SK-N-SH (cell line): ENCODE data around the gene FTO. TPM values are rescaled to one million over a fixed set of nuclear protein-coding genes. Genes with fewer than 3 reads are reported as not detected.

Experiments
- CTCF ChIA-PET: fragments of 300-600, 350-600 bp; formaldehyde crosslinking; extraction: SDS; loops from one replicate; lab custom pipeline; 2021; lab: Yijun Ruan, JAX
- POLR2A ChIA-PET: fragments of 350-600 bp; sonication (Branson Sonifier 250); formaldehyde crosslinking; extraction: SDS; loops from one replicate; lab custom pipeline; 2020; ENCODE audit warnings: antibody characterized with exemption, inconsistent platforms; lab: Yijun Ruan, JAX
- DNase-seq: peaks from one replicate; pipeline ENCODE4 v3.0.0; 2012
- H2AFZ ChIP-seq: fragments of 200-600 bp; sonication (generic); 2 replicates; pipeline ENCODE4 v1.8.1; 2016; ENCODE audit warnings: antibody characterized with exemption, mild to moderate bottlenecking, low read depth
- H3F3A ChIP-seq: fragments of 200-600 bp; sonication (generic); replicated peaks from 2 replicates; pipeline ENCODE3; 2016; ENCODE audit warnings: antibody characterized with exemption, mild to moderate bottlenecking; ENCODE audit not compliant: insufficient read depth
- H3K27ac ChIP-seq, 2 experiments: fragments of 200-500 bp in 1 of 2; fragments of 200-600 bp in 1 of 2; sonication (Bioruptor generic) in 1 of 2; sonication (generic), shearing (Covaris generic) in 1 of 2; 2 replicates each; pipeline versions ENCODE4 v1.5.1 to v1.6.1; 2014 to 2016; ENCODE audit warnings: low read depth in 2 of 2, inconsistent platforms in 1 of 2, low read length in 1 of 2, mild to moderate bottlenecking in 1 of 2, mixed read lengths in 1 of 2
- H3K27me3 ChIP-seq: fragments of 200-600 bp; sonication (generic), shearing (Covaris generic); 2 replicates; pipeline ENCODE4 v1.6.1; 2016; ENCODE audit warnings: mixed run types; ENCODE audit not compliant: insufficient read depth
- H3K36me3 ChIP-seq, 2 experiments: fragments of 200-500 bp in 1 of 2; fragments of 200-600 bp in 1 of 2; sonication (Bioruptor generic) in 1 of 2; sonication (generic) in 1 of 2; replicated peaks in 1 of 2; 2 replicates each; pipeline versions ENCODE3 to v1.5.1; 2014 to 2016; ENCODE audit warnings: low read length in 1 of 2, mild to moderate bottlenecking in 1 of 2; ENCODE audit not compliant: insufficient read depth in 2 of 2, control insufficient read depth in 1 of 2
- H3K4me1 ChIP-seq, 2 experiments: fragments of 200-500 bp in 1 of 2; fragments of 200-600 bp in 1 of 2; sonication (Bioruptor generic) in 1 of 2; sonication (generic), shearing (Covaris generic) in 1 of 2; 2 replicates each; pipeline versions ENCODE4 v1.5.1 to v1.6.1; 2014 to 2016; ENCODE audit warnings: low read depth in 1 of 2, low read length in 1 of 2, mixed run types in 1 of 2; ENCODE audit not compliant: insufficient read depth in 2 of 2, control insufficient read depth in 1 of 2
- H3K4me2 ChIP-seq: fragments of 200-600 bp; sonication (generic), shearing (Covaris generic); 2 replicates; pipeline ENCODE4 v1.6.1; 2017; ENCODE audit warnings: mixed run types
- H3K4me3 ChIP-seq, 2 experiments: fragments of 200-500 bp in 1 of 2; fragments of 200-600 bp in 1 of 2; sonication (Bioruptor generic) in 1 of 2; sonication (generic), shearing (Covaris generic) in 1 of 2; 2 replicates each; pipeline versions ENCODE4 v1.5.1 to v1.8.1; 2014 to 2016; ENCODE audit warnings: low read depth in 2 of 2, inconsistent platforms in 1 of 2, low read length in 1 of 2, mild to moderate bottlenecking in 1 of 2, mixed read lengths in 1 of 2, moderate library complexity in 1 of 2
- H3K79me2 ChIP-seq: fragments of 200-600 bp; sonication (generic); 2 replicates; pipeline ENCODE4 v1.8.1; 2017; ENCODE audit warnings: mild to moderate bottlenecking; ENCODE audit not compliant: insufficient read depth
- H3K9ac ChIP-seq: fragments of 200-600 bp; sonication (generic); 2 replicates; pipeline ENCODE4 v1.6.1; 2017; ENCODE audit warnings: mixed run types
- H3K9me2 ChIP-seq: fragments of 200-600 bp; sonication (generic); 2 replicates; pipeline ENCODE4 v1.6.1; 2017; ENCODE audit warnings: mixed run types
- H3K9me3 ChIP-seq: fragments of 200-600 bp; sonication (generic); 2 replicates; pipeline ENCODE4 v1.6.1; 2017; ENCODE audit warnings: mixed run types, mild to moderate bottlenecking, moderate library complexity
- H4K20me1 ChIP-seq: fragments of 200-600 bp; sonication (generic); 2 replicates; pipeline ENCODE4 v1.6.1; 2017; ENCODE audit warnings: mild to moderate bottlenecking, mixed run types; ENCODE audit not compliant: insufficient read depth
- ELF1 ChIP-seq: IDR thresholded peaks from 2 replicates; pipeline ENCODE4 v1.4.0; 2012
- FOXJ3 ChIP-seq: sonication (generic); formaldehyde crosslinking; IDR thresholded peaks from 2 replicates; pipeline ENCODE4 v1.5.1; 2020; ENCODE audit warnings: mild to moderate bottlenecking, missing genetic modification reagents
- FOXM1 ChIP-seq: IDR thresholded peaks from 2 replicates; pipeline ENCODE4 v1.4.0; 2012; ENCODE audit warnings: low read depth, mild to moderate bottlenecking
- GABPA ChIP-seq: IDR thresholded peaks from 2 replicates; pipeline ENCODE4 v1.4.0; 2012; ENCODE audit warnings: low read depth, mild to moderate bottlenecking
- IRF3 ChIP-seq: fragments of 150-350 bp; IDR thresholded peaks from 2 replicates; pipeline ENCODE4 v1.6.1; 2016; ENCODE audit warnings: mild to moderate bottlenecking, low read depth, low read length
- MAX ChIP-seq: IDR thresholded peaks from 2 replicates; pipeline ENCODE4 v1.4.0; 2012; ENCODE audit warnings: low read depth
- MEF2A ChIP-seq: IDR thresholded peaks from 2 replicates; pipeline ENCODE4 v1.4.0; 2012; ENCODE audit warnings: low read depth, borderline replicate concordance
- MXI1 ChIP-seq: IDR thresholded peaks from 2 replicates; pipeline ENCODE4 v1.6.1; 2012; ENCODE audit warnings: mild to moderate bottlenecking, low read depth, low read length, improper control_type of control experiment
- NFIC ChIP-seq: IDR thresholded peaks from 2 replicates; pipeline ENCODE4 v1.4.0; 2012; ENCODE audit warnings: borderline replicate concordance
- NRF1 ChIP-seq: IDR thresholded peaks from 2 replicates; pipeline ENCODE4 v1.6.1; 2012; ENCODE audit warnings: low read depth, mild to moderate bottlenecking, low read length
- PBX3 ChIP-seq: IDR thresholded peaks from 2 replicates; pipeline ENCODE4; 2012
- RCOR1 ChIP-seq: fragments of 150-350 bp; IDR thresholded peaks from 2 replicates; pipeline ENCODE4 v1.6.1; 2017; ENCODE audit warnings: antibody characterized with exemption, low read length
- REST ChIP-seq: IDR thresholded peaks from 2 replicates; pipeline ENCODE4 v1.6.1; 2012; ENCODE audit warnings: mild to moderate bottlenecking, low read depth, low read length, moderate library complexity
- SIN3A ChIP-seq: IDR thresholded peaks from 2 replicates; pipeline ENCODE4 v1.6.1; 2012; ENCODE audit warnings: low read depth, mild to moderate bottlenecking, low read length, moderate library complexity, borderline replicate concordance
- SMC3 ChIP-seq: IDR thresholded peaks from 2 replicates; pipeline ENCODE4 v1.6.1; 2012; ENCODE audit warnings: low read depth, low read length, improper control_type of control experiment
- TAF1 ChIP-seq: IDR thresholded peaks from 2 replicates; pipeline ENCODE4 v1.6.1; 2012; ENCODE audit warnings: low read depth, mild to moderate bottlenecking, low read length, moderate library complexity, borderline replicate concordance
- TEAD4 ChIP-seq: IDR thresholded peaks from 2 replicates; pipeline ENCODE4 v1.4.0; 2012; ENCODE audit warnings: mild to moderate bottlenecking, borderline replicate concordance; ENCODE audit not compliant: insufficient read depth
- USF1 ChIP-seq: IDR thresholded peaks from 2 replicates; pipeline ENCODE4 v1.4.0; 2012; ENCODE audit warnings: low read depth, borderline replicate concordance
- USF2 ChIP-seq: fragments of 150-350 bp; IDR thresholded peaks from 2 replicates; pipeline ENCODE4 v1.6.1; 2017; ENCODE audit warnings: antibody characterized with exemption, low read length, low read depth, borderline replicate concordance
- YY1 ChIP-seq: IDR thresholded peaks from 2 replicates; pipeline ENCODE4 v1.4.0; 2012; ENCODE audit warnings: low read depth, mild to moderate bottlenecking
- WGBS: methylation state at CpG from one replicate; pipeline ENCODE4 v1.1.6; 2017; ENCODE audit warnings: low lambda C conversion rate; 5-methylcytosine and 5-hydroxymethylcytosine counted together
- polyA plus RNA-seq, 3 experiments: library from polyadenylated mRNA; depleted of rRNA; stranded (reverse); fragments of >200 nt; gene quantifications; 2 replicates each; pipeline ENCODE4 v1.2.3, GENCODE V29; 2012

The FTO gene
- polyA plus RNA-seq, 1 of the 3 experiments (the other 2 are of a cell fraction): 41.2 TPM

GRCh38 chr16:53925526-53925925, 221.6 kb downstream of the FTO start:
- Histone ChIP-seq H2AFZ (no peak overlapping the region), H3K27me3 (no peaks in the 10 kb centered on the region), H3K36me3 (no peaks in the 10 kb centered on the region), H3K9ac (no peak overlapping the region), H3K4me3 (no peak overlapping the region), H3K4me1 (peaks cover 0 to 5% of the 10 kb centered on the region in 2 experiments; a peak in 2 of 4 replicates), H3K9me3 (no peaks in the 10 kb centered on the region), H3K9me2 (no peaks in the 10 kb centered on the region), H4K20me1 (no peaks in the 10 kb centered on the region), H3K4me2 (no peak overlapping the region), H3F3A (no peaks in the 10 kb centered on the region), H3K27ac (no peak overlapping the region), H3K79me2 (no peaks in the 10 kb centered on the region)
- ChIA-PET POLR2A (no interaction called here), CTCF (no interaction called here)
- DNase-seq: no peak
- WGBS: 89% methylated on average over 3 of the region's 3 CpGs
- TF ChIP-seq USF2 (no peak), FOXM1 (no peak), NRF1 (no peak), RCOR1 (no peak), YY1 (no peak), FOXJ3 (no peak), SMC3 (no peak)

GRCh38 chr16:53926209-53926608, 222.3 kb downstream of the FTO start:
- Histone ChIP-seq H3K27ac (no peak overlapping the region), H3K9me3 (no peaks in the 10 kb centered on the region), H3K36me3 (no peaks in the 10 kb centered on the region), H3F3A (no peaks in the 10 kb centered on the region), H3K9ac (no peak overlapping the region), H3K4me1 (peaks cover 0 to 5% of the 10 kb centered on the region in 2 experiments; a peak in 2 of 4 replicates), H3K79me2 (no peaks in the 10 kb centered on the region), H3K27me3 (no peaks in the 10 kb centered on the region), H4K20me1 (no peaks in the 10 kb centered on the region), H3K4me3 (no peak overlapping the region), H2AFZ (no peak overlapping the region), H3K4me2 (no peak overlapping the region), H3K9me2 (no peaks in the 10 kb centered on the region)
- ChIA-PET CTCF (no interaction called here), POLR2A (no interaction called here)
- WGBS: 98% methylated on average over 4 of the region's 4 CpGs
- no peak for DNase-seq
- TF ChIP-seq NRF1: no peak
- TF ChIP-seq NFIC: no peak
- TF ChIP-seq SMC3: no peak
- TF ChIP-seq GABPA: no peak
- no peak for TF ChIP-seq MEF2A
- TF ChIP-seq PBX3: no peak
- no peak for TF ChIP-seq TAF1
- TF ChIP-seq MAX: no peak
- TF ChIP-seq USF2: no peak
- TF ChIP-seq TEAD4: no peak
- no peak for TF ChIP-seq YY1
- TF ChIP-seq IRF3: no peak
- no peak for TF ChIP-seq MXI1
- no peak for TF ChIP-seq ELF1
- no peak for TF ChIP-seq SIN3A
- no peak for TF ChIP-seq USF1
- TF ChIP-seq REST: no peak
